ENCODE results near the gene UNC5A. TPM values are rescaled to one million over a fixed set of nuclear protein-coding genes. Genes with fewer than 3 reads are reported as not detected.

Gene UNC5A
- total RNA-seq (2021) (3.1 and 3.6 TPM in 2 replicates), Bru-seq, nascent RNA (percentile 33 among the genes with signal in this experiment), BruChase-seq, experiment 1, labeled RNA remaining after a 2-hour chase (percentile 42 among the genes with signal in this experiment), BruChase-seq, experiment 2, labeled RNA remaining after a 6-hour chase (percentile 32 among the genes with signal in this experiment)
- long read RNA-seq, transcript UNC5A-201 (15 exons, 3,812 nt), result major isoform, 5 of 16 reads
- long read RNA-seq, partial matches to known transcripts, result 8 of 16 reads
- long read RNA-seq, other reads (novel, unspliced or antisense), result 3 of 16 reads

DNA sequence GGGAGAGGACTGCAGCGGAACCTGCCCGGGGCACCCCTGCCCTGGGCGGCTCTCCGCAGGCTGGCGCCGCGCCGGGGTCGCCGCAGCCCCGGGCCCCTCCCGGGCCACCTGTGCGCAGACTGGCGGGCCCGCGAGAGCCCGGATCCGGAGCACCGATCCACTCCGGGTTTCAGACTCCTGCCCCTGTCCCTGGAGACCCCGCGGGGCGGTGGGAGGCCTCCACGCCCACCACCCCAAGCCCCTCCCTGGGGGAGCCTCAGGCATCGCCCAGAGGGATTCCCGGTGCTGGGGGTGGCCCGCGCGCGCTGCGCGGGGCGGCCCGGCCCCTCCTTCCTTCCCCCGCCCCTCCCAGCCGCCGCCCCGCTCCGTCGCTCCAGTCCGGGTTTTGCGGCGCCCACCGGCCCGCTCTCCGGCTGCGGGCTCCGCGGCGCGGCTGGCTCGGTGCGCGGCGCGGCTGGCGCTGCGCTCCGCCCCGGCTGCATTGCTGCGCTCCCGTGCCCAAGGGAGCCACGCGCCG, at the start of gene UNC5A:
Gene UNC5A (plus strand): TSS at position 479 of the 517 bp plus-strand sequence. CDS start 192 bp downstream, outside the sequence.
- DNase-seq, result peak in 1 of 2 experiments; percentile 73
- TF ChIP-seq, protein P1, sequence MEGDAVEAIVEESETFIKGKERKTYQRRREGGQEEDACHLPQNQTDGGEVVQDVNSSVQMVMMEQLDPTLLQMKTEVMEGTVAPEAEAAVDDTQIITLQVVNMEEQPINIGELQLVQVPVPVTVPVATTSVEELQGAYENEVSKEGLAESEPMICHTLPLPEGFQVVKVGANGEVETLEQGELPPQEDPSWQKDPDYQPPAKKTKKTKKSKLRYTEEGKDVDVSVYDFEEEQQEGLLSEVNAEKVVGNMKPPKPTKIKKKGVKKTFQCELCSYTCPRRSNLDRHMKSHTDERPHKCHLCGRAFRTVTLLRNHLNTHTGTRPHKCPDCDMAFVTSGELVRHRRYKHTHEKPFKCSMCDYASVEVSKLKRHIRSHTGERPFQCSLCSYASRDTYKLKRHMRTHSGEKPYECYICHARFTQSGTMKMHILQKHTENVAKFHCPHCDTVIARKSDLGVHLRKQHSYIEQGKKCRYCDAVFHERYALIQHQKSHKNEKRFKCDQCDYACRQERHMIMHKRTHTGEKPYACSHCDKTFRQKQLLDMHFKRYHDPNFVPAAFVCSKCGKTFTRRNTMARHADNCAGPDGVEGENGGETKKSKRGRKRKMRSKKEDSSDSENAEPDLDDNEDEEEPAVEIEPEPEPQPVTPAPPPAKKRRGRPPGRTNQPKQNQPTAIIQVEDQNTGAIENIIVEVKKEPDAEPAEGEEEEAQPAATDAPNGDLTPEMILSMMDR (conservative IDR thresholded peaks at IDR 0.05), result no peak
- no peak for TF ChIP-seq EZH2 (IDR thresholded peaks at IDR 0.05; ENCODE audit: low read depth)

DNA sequence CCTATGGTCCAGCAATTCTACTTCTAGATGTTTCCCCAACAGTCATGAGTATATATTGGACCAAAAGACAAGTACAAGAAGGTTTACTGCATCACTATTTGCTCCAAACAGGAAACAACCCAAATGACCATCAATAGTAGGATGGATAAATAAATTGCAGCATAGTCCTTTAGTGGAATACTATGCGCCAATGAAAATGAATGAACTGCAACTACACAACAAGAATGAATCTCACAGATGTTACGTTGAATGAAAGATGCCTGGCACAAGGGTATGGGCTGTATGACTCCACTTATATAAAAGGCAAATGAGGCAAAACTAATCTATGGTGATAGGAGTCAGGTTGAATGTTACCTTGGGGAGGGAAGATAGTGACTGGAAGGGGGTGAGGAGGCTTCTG, 48.6 kb upstream of the UNC5A start:
- POLR2A ChIA-PET (ENCODE audit: unreplicated experiment), result no interaction called here
- no TSS peak for BruUV-seq (replicated peaks)
- no peak overlapping the region for H3K4me2 ChIP-seq

More for the DNA sequence above, at the start of gene UNC5A:
- Histone ChIP-seq H3K79me2 (ENCODE audit: low read depth) (0 out of 2 replicates have a peak, but pooled peaks cover 5% of the 10 kb centered on the region), H3F3A (ENCODE audit: insufficient read depth, low read depth) (no peaks in the 10 kb centered on the region; the same call in 1 of the 2 replicates), H3K27ac (no peak within 1 kb of the TSS), H3K9me3 (ENCODE audit: insufficient read depth, low read depth) (no peaks in the 10 kb centered on the region), H3K36me3 (ENCODE audit: low read depth) (no peaks in the 10 kb centered on the region), H2AFZ (peak within 1 kb of the TSS; percentile 85), H4K20me1 (ENCODE audit: insufficient read depth) (no peaks in the 10 kb centered on the region; the same call in 1 of the 2 replicates), H3K9me2 (ENCODE audit: insufficient read depth) (no peaks in the 10 kb centered on the region), H3K27me3 (ENCODE audit: insufficient read depth, low read depth) (peaks cover 19% of the 10 kb centered on the region), H3K4me2 (peak within 1 kb of the TSS; percentile 87), H3K4me3 (peak within 1 kb of the TSS; percentile 69), H3K4me1 (replicated peaks; ENCODE audit: insufficient read depth) (peaks cover 13% of the 10 kb centered on the region)
- ChIA-PET CTCF (no interaction called here), POLR2A (ENCODE audit: unreplicated experiment) (no interaction called here)
- intact Hi-C loops (cut with micrococcal nuclease; ENCODE audit: unreplicated experiment), result no loop called here
- BruUV-seq (replicated peaks), result no TSS peak

DNA sequence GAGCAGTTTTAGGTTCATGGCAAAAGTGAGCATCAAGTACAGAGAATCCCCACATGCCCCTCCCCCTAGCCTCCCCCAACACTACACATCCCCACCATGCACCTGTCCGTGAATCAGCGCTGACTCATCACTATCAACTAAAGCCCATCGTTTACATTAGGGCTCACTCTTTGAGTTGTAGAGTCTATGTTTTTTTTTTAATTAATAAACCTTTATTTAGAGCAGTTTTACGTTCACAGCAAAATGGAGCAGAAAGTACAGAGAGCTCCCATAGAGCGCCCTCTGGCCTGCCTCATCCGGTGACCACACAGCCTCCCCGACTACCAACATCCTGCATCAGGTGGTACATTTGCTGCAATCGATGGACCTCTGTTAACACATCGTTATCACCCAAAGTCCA, 47.9 kb upstream of the UNC5A start:
- Histone ChIP-seq H3K4me3 (no peak overlapping the region), H3K36me3 (ENCODE audit: low read depth) (no peaks in the 10 kb centered on the region), H3K27ac (no peak overlapping the region), H4K20me1 (ENCODE audit: insufficient read depth) (no peaks in the 10 kb centered on the region), H3K27me3 (ENCODE audit: insufficient read depth, low read depth) (peaks cover 18% of the 10 kb centered on the region), H3K4me1 (replicated peaks; ENCODE audit: insufficient read depth) (peaks cover 9% of the 10 kb centered on the region; the same call in 1 of the 2 replicates), H3K4me2 (peak overlapping the region; percentile 32; the same call in 1 of the 2 replicates), H3K9me2 (ENCODE audit: insufficient read depth) (no peaks in the 10 kb centered on the region), H3F3A (ENCODE audit: insufficient read depth, low read depth) (no peaks in the 10 kb centered on the region), H3K9me3 (ENCODE audit: insufficient read depth, low read depth) (peaks cover 7% of the 10 kb centered on the region; the same call in 1 of the 2 replicates), H3K79me2 (ENCODE audit: low read depth) (no peaks in the 10 kb centered on the region), H2AFZ (no peak overlapping the region)
- ChIA-PET CTCF (no interaction called here), POLR2A (ENCODE audit: unreplicated experiment) (no interaction called here)
- TF ChIP-seq EZH2 (IDR thresholded peaks at IDR 0.05; ENCODE audit: low read depth), result no peak
- TF ChIP-seq, protein P1 (conservative IDR thresholded peaks at IDR 0.05), result no peak
- no TSS peak for BruUV-seq (replicated peaks)
- peak in 1 of 2 experiments; percentile 45 for DNase-seq
- intact Hi-C loops (cut with micrococcal nuclease; ENCODE audit: unreplicated experiment), result no loop called here

More for the DNA sequence above, 48.6 kb upstream of the UNC5A start:
- no peak overlapping the region for H3K27ac ChIP-seq
- DNase-seq, result no peak
- no peak overlapping the region for H3K4me3 ChIP-seq
- H4K20me1 ChIP-seq (ENCODE audit: insufficient read depth), result no peaks in the 10 kb centered on the region
- no peaks in the 10 kb centered on the region for H3K36me3 ChIP-seq (ENCODE audit: low read depth)
- H3K27me3 ChIP-seq (ENCODE audit: insufficient read depth, low read depth), result peaks cover 18% of the 10 kb centered on the region; the same call in 1 of the 2 replicates
- H3K79me2 ChIP-seq (ENCODE audit: low read depth), result no peaks in the 10 kb centered on the region
- TF ChIP-seq, protein P1 (conservative IDR thresholded peaks at IDR 0.05), result no peak
- no peak for TF ChIP-seq EZH2 (IDR thresholded peaks at IDR 0.05; ENCODE audit: low read depth)
- CTCF ChIA-PET, result no interaction called here
- H3K4me1 ChIP-seq (replicated peaks; ENCODE audit: insufficient read depth), result peaks cover 9% of the 10 kb centered on the region; the same call in 1 of the 2 replicates
- no peak overlapping the region for H2AFZ ChIP-seq
- H3K9me3 ChIP-seq (ENCODE audit: insufficient read depth, low read depth), result peaks cover 7% of the 10 kb centered on the region; the same call in 1 of the 2 replicates
- no peaks in the 10 kb centered on the region for H3F3A ChIP-seq (ENCODE audit: insufficient read depth, low read depth)
- H3K9me2 ChIP-seq (ENCODE audit: insufficient read depth), result no peaks in the 10 kb centered on the region
- intact Hi-C loops (cut with micrococcal nuclease; ENCODE audit: unreplicated experiment), result no loop called here

All from PC-9 (cell line).